8988T (cell line): ENCODE data around the gene MICAL2.

Source experiments
- DNase-seq: peaks from one replicate; pipeline ENCODE4 v3.0.0; 2011

MICAL2 gene

GRCh38 chr11:12196308-12196707, 85.9 kb downstream of the MICAL2 start:
- DNase-seq = no peak

DNA sequence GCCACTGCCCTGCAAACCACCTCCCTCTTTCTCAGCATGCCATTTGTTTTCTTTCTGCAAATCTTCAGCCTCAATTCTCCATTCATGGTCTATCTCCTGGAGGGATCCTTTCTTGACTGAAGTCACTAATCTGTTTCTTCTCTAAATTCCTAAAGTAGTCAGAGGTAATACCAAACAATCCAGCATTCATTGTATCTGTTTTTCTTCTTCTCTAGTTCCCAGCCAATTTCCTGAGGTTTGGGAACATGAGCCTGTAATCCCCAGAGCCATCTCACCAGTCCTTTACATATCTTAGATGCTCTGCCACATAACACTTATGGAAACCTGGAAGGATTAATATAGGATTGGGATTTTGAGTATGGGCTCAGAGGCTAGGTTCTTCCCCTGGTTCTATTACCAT, 86.5 kb downstream of the MICAL2 start:
- no peak for DNase-seq

- DNase-seq = no peak
Observed at GRCh38 chr11:12198251-12199222, 88.1 kb downstream of the MICAL2 start.

DNA sequence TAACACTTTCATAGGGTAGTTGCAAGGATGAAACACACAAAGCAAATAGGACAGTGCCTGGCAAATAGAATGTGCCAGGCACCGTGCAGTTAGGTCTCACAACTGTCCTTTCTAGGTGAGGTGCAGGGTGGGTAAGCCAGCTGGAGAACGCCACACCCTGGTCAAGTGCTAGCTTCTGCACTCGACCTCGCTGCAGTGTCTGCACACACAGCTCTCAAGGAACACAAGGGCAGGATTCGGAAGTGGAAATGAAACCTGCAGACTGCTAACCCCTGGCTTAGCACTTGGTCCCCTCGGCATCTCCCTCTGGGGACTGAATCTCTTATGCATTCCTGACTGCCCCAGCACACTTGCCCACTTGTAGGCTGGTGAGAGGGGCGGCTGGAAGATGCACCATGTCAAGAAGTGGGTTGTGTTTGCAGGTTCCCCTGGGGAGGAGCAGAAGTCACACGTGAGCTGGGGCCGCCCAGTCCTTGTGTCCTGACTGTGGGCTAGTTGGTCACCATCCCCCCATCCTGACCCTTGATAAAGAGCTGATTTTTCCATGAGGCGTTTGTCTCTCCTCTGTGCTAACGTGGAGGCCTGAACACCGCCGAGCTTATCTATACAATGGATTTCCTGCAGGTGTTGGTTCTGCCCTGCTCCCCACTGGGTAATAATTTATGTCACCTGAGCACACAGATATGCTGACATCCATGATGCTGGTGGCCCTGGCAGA, 89.0 kb downstream of the MICAL2 start:
- DNase-seq = no peak

DNA sequence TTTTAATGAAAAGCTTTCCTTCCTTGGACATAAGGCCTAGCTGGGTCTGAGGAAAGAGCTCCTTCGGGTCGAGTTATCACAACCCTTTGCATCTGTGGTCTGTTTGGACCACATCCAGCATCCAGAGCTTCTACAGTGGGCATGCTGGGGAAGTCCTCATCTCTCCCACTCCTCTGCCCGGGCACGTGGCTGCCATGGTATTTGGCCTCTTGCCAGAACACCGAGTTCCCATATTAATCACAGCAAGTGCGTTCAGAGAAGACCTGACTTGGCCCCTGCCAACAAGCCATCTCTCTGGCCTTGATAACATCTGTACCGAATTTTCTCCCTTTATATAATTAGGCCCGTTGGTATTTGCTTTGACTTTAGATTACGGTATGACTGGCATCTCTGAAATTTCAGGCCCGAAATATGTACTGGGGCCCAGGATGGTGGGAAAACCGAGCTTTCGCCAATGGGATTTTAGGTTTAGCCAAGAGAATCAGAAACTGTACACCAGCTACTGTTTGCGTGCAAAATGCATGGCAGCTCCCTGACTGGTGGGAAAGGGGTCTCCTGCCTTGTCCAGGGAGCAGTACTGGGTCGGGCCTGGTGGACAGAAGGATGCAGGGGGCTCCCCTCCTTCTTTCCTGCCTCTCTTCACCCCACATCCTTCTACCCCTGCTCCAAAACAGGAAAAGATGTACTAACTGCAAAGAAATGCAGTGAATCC, 90.0 kb downstream of the MICAL2 start:
- no peak for DNase-seq

DNA sequence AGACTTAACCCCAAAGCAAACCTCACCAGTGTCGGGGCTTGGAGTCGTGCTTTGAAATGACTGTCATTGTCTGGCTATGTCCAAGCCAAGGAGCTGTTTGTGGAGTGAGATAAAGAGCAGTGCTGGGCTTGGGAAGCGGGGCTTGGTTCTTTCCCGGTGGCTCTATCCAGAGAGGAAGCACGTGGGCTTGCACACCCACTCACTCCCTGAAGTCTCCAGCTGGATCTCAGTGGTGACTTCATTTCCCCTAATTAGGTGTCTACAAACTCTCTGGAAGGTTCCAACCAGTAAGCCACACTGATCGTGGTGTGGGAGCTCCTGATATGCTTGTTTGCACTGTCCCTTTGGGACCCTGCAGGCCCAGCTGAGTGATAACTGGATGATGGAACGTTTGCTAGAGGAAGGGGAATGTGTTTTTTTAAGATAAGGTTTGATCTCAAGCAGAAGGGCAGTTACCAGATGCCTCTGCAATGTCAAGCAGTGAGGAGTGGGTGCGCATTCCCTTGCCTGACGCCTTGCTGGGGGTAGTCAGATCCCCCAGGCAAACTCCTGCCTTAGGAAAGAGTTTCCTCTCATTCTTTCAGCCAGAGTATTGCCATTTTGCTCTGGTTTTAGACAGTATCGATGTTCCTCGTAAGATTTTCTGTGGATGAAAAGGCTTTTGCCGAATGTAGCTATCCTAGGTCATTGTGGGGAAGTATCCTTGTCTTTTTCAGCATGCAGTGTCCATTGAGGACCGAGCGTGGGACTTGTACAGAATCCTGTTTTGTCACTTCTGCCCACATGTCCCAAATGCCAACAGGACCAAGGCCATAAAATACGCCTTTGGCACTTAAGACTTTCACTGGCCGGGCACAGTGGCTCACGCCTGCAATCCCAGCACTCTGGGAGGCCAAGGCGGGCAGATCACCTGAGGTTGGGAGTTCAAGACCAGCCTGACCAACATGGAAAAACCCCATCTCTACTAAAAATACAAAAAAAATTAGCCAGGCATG, 90.9 kb downstream of the MICAL2 start:
- no peak for DNase-seq

GRCh38 chr11:12202661-12203310, 92.4 kb downstream of the MICAL2 start:
- DNase-seq = no peak

DNA sequence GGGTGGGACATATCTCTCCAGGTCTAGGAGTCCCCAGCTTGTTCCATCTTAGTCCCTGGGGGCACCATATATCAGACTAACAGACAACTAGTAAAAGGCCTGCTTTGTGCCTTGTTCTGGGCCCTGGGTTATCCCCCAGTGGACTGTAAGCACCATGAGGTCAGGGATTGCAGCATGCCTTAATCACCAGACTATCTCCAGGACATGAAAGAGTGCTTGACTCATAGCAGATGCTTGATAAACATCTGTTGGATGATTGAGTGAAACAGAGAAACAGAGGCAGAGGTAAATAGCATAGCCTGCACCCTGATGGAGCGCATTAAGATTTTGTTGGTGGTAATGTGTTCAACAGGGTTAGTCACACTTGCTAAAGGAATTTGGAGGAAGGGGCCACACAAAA, 94.1 kb downstream of the MICAL2 start:
- no peak for DNase-seq

- no peak for DNase-seq
Observed at GRCh38 chr11:12205330-12205729, 94.9 kb downstream of the MICAL2 start.

DNA sequence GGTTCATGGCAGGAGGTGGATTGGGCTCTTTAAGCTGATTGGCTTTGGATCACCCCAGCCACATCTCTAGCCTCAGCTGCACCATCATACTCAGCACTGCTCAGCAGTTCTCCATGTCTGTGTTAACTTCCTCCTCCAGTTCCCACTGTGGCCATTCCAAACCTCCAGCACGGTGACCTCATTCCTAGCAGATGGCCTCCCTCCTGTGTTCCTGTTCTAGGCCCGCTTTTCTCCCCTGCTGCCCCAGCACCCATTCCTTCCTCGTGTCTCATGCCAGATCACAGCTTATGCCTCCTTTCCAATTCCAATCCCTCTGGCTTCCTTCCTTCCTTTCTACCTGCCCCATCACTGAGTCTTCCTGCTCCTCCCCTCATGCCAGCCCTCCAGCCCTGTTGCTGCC, 96.1 kb downstream of the MICAL2 start:
- DNase-seq = no peak

GRCh38 chr11:12207384-12208150, 97.2 kb downstream of the MICAL2 start:
- no peak for DNase-seq

GRCh38 chr11:12209096-12209495, 98.7 kb downstream of the MICAL2 start:
- DNase-seq = no peak

GRCh38 chr11:12210200-12210599, 99.8 kb downstream of the MICAL2 start:
- no peak for DNase-seq

- no peak for DNase-seq
Observed at GRCh38 chr11:12211331-12212065, 101.1 kb downstream of the MICAL2 start.

DNA sequence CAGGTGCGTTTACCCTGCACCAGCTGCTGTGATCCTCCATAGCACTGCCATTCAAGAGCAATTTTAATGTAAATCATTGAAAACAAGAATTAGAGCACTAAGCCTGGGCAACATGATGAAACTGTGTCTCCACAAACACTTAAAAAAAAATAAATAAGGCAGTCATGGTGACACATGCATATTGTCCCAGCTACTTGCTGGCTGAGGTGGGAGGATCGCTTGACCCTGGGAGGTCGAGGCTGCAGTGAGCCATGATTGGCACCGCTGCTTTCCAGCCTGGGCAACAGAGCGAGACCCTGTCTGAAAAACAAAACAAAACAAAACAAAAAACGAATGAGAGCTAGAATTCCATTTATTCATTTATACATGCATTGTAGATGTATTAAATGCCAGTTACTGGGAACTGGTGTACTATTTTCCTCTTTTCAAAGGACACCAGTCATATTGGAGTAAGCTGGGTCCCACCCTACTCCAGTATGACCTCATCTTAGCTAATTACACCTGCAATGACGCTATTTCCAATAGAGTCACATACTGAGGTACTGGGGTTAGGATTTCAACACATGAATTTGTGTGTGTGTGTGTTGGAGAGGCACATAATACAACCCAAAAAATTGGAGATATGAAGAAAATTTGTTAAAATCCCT, 101.9 kb downstream of the MICAL2 start:
- DNase-seq = no peak

DNA sequence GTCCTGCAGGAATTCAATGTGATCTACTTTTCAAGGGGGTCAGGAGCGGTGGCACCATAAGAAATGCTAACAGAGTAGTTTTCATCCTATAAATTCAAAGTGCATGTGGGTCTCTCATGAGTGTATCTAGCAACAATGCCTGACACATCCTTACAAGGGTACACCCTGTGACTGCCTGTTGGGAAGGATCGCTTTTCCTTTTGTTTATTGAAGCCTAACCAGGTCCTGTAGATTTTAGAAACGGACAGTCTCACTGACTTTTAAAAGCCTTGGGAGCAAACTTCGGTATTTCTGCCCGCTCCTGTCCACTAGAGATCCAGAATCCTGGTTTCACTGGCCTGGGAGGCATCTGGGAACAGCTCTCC, 102.4 kb downstream of the MICAL2 start:
- DNase-seq = no peak

DNA sequence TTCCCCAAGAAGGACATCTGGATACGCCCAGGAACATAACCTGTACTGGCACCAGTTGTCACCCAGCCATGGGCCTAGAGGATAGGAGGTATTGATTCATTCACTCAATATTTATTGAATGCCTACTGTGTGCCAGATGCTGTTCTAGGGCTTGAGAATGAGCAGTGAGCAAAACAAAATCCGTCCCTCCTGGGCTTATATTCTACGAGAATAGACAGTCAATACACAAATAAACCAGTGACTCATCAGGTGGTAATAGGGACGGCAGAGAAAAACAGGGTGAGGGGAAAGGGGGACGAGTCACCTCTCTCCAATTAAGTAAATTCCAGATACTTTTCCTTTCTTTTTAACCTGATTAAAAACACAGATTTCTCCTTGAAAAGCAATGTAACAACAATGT, 103.5 kb downstream of the MICAL2 start:
- no peak for DNase-seq

- DNase-seq = no peak
Observed at GRCh38 chr11:12214751-12215150, 104.4 kb downstream of the MICAL2 start.

DNA sequence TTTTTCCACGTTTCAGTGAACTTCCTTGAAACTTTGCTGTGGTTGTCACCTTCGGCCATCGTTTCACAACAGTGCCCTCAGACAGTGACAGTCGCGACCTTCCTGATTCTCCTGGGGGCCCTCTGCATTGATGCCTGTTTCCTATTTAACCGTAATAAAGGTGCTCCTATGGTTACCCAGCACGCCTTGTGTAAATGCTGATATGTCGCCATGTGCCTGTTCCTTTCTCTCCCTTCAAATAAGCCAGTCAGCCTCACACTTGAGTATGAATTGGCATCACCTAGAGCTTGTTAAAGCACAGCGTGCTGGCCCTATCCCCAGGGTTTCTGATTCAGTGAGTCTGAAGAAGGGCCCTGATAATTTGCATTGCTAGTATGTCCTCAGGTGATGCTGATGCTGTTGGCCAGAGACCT, 104.8 kb downstream of the MICAL2 start:
- DNase-seq = no peak

DNA sequence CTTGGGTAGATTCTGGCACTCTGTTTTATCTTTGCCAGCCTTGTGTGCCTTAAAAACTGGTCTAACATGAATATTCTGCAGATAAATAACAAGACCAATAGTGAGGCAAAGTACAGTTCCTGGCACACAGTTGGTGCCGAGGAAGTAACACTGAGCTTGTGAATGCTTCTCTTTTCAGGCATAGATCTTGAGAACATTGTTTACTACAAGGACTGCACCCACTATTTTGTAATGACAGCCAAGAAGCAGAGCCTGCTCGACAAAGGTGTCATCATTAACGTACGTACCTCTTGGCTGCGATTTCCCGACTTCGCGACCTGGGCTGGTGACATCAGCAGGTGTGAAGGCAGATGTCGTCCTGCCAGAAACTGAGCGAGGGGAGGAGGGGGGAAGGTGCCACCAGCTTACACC, 105.7 kb downstream of the MICAL2 start:
- no peak for DNase-seq
